HG03460 (cell line): ENCODE measurements around the gene IL32.
"Not testable (repeated sequence)": the region's sequence is repeated elsewhere in the genome, so short reads cannot be mapped to it uniquely, and the experiment has no call there.

Experiments
- ATAC-seq: cut with Tn5 transposase; IDR thresholded peaks from one replicate; pipeline ENCODE4 v1.9.1; 2021; ENCODE audit not compliant: unreplicated experiment

Gene IL32

GRCh38 chr16:3051009-3051408 is 14.4 kb upstream of the IL32 start:
- ATAC-seq: no peak

- no peak for ATAC-seq
Measured at GRCh38 chr16:3051494-3051893, 13.9 kb upstream of the IL32 start.

GRCh38 chr16:3052571-3053329 is 12.7 kb upstream of the IL32 start:
- ATAC-seq: not testable (repeated sequence)

- not testable (repeated sequence) for ATAC-seq
Measured at GRCh38 chr16:3053330-3053710, 12.1 kb upstream of the IL32 start.

- no peak for ATAC-seq
Measured at GRCh38 chr16:3054965-3055733, 10.3 kb upstream of the IL32 start.

GRCh38 chr16:3055734-3056115 is 9.7 kb upstream of the IL32 start:
- ATAC-seq: not testable (repeated sequence)

- ATAC-seq: no peak
Measured at GRCh38 chr16:3056336-3057180, 8.9 kb upstream of the IL32 start.

- ATAC-seq: no peak
Measured at GRCh38 chr16:3057181-3058138, 8.0 kb upstream of the IL32 start.

- peak; percentile 39 for ATAC-seq
Measured at GRCh38 chr16:3058139-3059030, 7.1 kb upstream of the IL32 start.

GRCh38 chr16:3059041-3059722 is 6.3 kb upstream of the IL32 start:
- ATAC-seq: peak; percentile 74

GRCh38 chr16:3059723-3060242 is 5.7 kb upstream of the IL32 start:
- ATAC-seq: peak; percentile 6

GRCh38 chr16:3060339-3061127 is 4.9 kb upstream of the IL32 start:
- no peak for ATAC-seq

- ATAC-seq: no peak
Measured at GRCh38 chr16:3062553-3062952, 2.9 kb upstream of the IL32 start.

- ATAC-seq: no peak
Measured at GRCh38 chr16:3063625-3064386, 1.6 kb upstream of the IL32 start.

GRCh38 chr16:3065742-3066439 is 451 bp downstream of the IL32 start:
- no peak for ATAC-seq

- no peak for ATAC-seq
Measured at GRCh38 chr16:3066440-3066748, 954 bp downstream of the IL32 start.

- ATAC-seq: no peak
Measured at GRCh38 chr16:3068487-3068886, 3.0 kb downstream of the IL32 start.
